Uterus (tissue), 2 donors: ENCODE data around the gene FMOD.

Experiments
- POLR2A ChIP-seq, 2 donors: fragments of 450-650 bp; IDR thresholded peaks; one replicate each; pipeline ENCODE4 v1.6.1; 2016; ENCODE audit warnings: antibody characterized with exemption in 2 of 2, mild to moderate bottlenecking in 1 of 2, moderate library complexity in 1 of 2
- TF ChIP-seq, protein P1 (sequence below), 4 experiments: fragments of 200-600 bp in 2 of 4; fragments of 450-650 bp in 2 of 4; sonication (generic) in 2 of 4; IDR thresholded peaks; one replicate each; pipeline ENCODE4 v1.5.1; 2016 to 2019; ENCODE audit warnings: antibody characterized with exemption in 4 of 4, mild to moderate bottlenecking in 2 of 4, moderate library complexity in 1 of 4

DNA sequence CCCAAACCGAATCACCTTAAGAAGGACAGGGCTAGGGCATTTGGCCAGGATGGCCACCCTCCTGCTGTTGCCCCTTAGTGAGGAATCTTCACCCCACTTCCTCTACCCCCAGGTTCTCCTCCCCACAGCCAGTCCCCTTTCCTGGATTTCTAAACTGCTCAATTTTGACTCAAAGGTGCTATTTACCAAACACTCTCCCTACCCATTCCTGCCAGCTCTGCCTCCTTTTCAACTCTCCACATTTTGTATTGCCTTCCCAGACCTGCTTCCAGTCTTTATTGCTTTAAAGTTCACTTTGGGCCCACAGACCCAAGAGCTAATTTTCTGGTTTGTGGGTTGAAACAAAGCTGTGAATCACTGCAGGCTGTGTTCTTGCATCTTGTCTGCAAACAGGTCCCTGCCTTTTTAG lies 42.0 kb downstream of the FMOD start:
- TF ChIP-seq, protein P1, sequence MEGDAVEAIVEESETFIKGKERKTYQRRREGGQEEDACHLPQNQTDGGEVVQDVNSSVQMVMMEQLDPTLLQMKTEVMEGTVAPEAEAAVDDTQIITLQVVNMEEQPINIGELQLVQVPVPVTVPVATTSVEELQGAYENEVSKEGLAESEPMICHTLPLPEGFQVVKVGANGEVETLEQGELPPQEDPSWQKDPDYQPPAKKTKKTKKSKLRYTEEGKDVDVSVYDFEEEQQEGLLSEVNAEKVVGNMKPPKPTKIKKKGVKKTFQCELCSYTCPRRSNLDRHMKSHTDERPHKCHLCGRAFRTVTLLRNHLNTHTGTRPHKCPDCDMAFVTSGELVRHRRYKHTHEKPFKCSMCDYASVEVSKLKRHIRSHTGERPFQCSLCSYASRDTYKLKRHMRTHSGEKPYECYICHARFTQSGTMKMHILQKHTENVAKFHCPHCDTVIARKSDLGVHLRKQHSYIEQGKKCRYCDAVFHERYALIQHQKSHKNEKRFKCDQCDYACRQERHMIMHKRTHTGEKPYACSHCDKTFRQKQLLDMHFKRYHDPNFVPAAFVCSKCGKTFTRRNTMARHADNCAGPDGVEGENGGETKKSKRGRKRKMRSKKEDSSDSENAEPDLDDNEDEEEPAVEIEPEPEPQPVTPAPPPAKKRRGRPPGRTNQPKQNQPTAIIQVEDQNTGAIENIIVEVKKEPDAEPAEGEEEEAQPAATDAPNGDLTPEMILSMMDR (IDR thresholded peaks at IDR 0.05): no peak
- no peak for TF ChIP-seq POLR2A (IDR thresholded peaks at IDR 0.05)
